GM19455 (cell line): ENCODE results near the gene TRIM50.
"Not testable (repeated sequence)": the region's sequence is repeated elsewhere in the genome, so short reads cannot be mapped to it uniquely, and the experiment has no call there.

Experiments
- ATAC-seq: cut with Tn5 transposase; IDR thresholded peaks from one replicate; pipeline ENCODE4 v1.9.1; 2021; ENCODE audit not compliant: unreplicated experiment

TRIM50 gene

DNA sequence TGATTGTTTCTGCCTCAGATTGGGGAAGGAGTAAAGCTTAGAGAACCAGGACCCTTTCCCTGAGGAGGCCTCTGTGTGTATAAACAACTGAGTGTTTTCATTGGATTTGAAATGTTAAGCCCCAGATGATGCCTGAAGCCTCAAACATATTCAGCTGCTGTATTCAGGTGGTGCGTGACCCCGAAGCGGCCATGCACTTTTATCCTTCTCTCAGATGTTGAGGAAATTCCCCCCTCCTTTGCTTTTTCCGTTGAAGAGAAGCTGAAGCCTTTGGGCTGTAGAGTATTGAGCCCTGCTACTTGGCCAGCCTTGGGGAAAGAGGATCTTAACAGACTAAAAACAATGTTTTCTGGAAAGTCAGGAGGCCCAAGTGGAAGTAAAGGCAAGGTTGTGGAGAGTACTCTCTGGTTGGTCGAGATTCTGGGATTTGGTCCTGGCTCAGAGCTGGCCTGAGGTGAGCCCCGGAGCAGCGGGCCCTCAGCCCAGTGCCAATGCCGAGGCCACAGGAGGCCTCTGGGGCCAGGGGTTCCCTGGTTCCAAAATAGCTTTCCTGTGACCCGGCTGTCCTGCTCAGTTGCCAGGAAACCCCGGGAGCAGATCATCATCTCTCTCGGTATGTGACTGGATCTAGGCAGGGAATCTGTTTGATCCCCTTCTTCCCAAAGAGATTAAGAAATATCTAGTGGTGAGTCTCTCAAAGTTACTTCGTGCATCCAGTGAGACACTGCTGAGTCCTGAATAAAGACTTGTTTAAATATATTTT, 22.6 kb upstream of the TRIM50 start:
- ATAC-seq, result no peak

- no peak for ATAC-seq
These were observed 21.9 kb upstream of the TRIM50 start for GRCh38 chr7:73349763-73350162.

- no peak for ATAC-seq
These were observed 18.1 kb upstream of the TRIM50 start for GRCh38 chr7:73345951-73346350.

DNA sequence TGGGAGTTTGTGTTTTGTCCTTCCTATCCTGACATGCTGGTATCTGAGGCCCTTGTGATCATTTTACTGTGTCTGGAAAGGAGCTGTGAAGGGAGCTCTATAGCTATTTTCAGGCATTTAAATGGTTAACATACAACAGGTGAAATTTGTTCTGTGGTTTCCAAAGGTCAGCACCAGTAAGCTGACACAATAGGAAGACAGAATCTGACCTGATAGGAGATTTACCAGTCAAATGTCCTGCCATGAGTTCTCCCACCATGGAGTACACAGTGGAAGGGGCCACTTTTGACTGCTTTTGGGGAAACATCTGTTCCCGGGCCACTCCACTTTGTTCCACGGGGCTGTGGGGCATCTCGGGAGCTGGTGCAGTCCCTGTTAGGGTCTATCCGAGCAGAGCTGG, 17.7 kb upstream of the TRIM50 start:
- no peak for ATAC-seq

DNA sequence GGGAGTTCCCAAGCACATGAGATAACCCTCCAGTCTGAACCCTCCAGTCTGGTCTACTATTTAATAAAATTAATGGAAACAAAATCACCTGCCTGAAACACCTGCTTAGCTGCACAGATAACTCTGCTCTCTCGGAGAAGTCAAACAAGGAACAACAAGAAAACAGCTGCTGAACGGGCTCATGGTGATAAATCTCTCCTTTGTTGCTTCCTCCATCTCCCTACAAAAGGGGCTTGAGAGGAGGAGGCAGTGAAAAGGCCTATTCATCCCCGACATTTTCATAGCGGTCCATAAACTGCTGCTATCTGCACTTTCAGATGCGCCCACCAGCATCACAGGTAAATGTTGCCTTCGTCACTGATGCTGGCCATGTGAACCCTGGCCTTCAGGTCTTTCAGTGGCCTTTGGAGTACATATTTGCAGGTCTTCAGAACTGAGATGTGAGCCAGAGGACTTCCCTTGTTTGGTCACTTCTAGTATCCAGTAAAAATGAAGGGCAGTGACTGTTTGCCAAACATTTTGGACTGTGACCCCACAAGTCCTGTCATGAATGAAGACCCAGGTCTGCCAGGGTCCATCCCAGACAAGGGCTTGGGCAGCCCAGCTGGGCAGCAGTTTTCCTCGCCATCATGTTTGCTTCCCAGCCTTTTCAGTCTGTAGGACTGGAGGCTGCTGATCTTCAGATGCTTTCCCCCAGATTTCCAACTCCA, 15.9 kb upstream of the TRIM50 start:
- ATAC-seq, result no peak

DNA sequence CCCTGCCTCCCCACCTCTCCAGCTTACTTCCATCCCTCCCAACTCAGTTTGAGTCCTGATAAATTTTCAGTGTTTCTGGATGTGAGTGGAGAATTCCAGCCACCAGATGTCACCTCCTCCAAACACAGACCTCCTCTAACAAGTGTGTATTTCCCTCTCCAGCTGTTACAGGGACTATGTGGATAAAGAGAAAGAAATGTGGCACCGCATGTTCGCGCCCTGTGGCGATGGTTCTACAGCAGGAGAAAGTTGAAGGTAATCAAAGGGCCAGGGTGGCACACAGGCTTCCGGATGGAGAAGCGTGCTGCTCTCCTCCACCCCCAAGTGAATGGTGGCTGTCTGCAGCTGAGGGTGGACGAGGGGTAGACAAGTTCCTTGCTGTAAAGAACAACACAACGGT, 14.8 kb upstream of the TRIM50 start:
- no peak for ATAC-seq

- no peak for ATAC-seq
These were observed 14.0 kb upstream of the TRIM50 start for GRCh38 chr7:73341877-73342276.

DNA sequence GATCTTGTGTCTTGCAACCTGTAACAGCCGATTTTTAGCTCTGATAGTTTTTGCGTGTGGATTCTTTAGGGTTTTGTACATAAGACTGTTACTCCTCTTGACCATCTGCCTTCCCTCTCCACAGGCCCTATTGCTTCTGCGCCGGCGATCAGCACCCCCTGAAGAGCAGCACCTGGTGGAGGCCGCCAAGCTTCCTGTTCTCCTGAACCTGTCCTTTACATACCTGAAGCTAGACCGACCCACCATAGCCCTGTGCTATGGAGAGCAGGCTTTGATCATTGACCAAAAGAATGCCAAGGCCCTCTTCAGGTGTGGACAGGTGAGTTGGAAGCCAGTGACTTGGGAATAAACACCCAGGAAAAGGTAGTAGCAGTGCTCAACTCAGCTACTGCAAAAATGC, 12.6 kb upstream of the TRIM50 start:
- ATAC-seq, result no peak

GRCh38 chr7:73338321-73338720, 10.4 kb upstream of the TRIM50 start:
- no peak for ATAC-seq

- no peak for ATAC-seq
These were observed 4.6 kb upstream of the TRIM50 start for GRCh38 chr7:73332447-73332846.

DNA sequence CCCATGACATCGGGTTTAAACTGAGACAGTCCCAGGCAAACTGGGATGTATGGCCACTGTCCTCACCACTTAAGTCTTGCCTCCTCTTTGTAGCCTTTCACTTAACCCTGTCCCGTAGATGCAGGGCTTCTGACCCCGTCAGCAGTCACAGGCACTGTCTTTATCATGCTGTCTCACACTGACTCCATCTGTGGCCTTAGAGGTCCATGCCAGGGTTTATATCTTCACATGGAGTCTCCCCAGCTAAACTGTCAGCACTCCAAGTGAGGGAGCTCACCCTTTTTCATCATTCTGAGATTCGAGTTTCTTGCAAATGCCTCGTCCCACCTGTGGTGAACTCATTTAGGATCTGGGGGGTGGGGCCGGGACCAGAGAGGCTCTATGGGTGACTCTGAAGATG, 2.9 kb upstream of the TRIM50 start:
- no peak for ATAC-seq

GRCh38 chr7:73329861-73330581, 2.1 kb upstream of the TRIM50 start:
- no peak for ATAC-seq

DNA sequence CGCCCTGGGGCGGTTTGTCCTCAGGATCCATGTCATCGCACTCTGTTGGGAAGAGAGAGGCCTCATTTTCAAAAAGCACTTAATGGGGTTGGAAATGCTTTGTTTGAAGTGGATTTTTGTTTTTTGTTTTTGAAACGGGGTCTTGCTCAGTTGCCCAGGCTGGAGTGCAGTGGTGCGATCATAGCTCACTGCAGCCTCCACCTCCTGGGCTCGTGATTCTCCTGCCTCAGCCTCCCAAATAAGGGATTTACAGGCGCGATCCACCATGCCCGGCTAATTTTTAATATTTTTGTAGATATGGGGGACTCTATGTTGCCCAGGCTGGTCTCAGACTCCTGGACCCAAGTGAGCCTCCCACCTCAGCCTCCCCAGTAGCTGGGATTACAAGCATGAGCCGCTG, 814 bp upstream of the TRIM50 start:
- no peak for ATAC-seq

- not testable (repeated sequence) for ATAC-seq
These were observed 433 bp downstream of the TRIM50 start for GRCh38 chr7:73327449-73327848.

DNA sequence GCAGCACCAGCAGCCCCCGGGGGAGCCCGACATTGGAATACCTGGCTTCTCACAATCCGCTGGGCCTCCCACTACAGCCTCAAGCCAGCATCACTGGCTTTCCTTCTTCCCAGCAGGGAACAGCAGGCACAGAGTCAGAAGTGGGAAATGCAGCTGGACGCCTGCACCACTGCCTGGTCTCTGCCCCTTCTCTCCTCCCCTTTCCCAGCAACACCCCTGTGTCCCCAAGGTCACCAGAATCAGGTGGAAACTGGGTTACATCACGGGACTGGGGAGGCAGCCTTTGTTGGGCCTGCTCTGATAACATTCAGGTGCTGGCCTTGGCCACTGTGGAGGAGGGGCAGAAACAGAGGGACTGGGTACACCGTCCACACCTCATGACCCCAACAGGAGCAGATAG, 2.5 kb downstream of the TRIM50 start:
- ATAC-seq, result not testable (repeated sequence)

GRCh38 chr7:73324081-73324845, 3.6 kb downstream of the TRIM50 start:
- ATAC-seq, result not testable (repeated sequence)

DNA sequence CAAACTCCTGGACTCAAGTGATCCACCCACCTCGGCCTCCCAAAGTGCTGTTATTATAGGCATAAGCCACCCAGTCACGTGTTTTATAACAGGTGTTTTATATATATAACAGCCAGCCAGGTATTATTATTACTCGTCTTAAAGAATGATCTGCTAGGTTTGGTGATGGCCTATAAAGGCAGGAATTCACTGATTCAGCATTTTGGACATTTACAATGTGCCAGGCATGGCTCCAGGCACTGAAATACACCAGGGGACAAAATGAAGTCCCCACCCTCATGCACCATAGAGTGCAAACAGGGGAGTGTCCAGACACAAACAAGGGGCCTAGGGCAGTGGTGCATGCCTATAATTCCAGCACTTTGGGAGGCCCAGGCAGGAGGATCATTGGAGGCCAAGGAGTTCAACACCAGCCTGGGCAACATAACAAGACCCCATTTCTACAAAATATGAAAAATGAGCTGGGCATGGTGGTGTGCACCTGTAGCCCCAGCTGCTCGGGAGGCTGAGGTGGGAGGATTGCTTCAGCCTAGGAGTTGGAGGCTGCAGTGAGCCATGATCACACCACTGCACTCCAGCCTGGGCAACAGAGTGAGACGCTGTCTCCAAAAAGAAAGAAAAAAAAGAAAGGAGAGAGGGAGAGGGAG, 4.3 kb downstream of the TRIM50 start:
- not testable (repeated sequence) for ATAC-seq

DNA sequence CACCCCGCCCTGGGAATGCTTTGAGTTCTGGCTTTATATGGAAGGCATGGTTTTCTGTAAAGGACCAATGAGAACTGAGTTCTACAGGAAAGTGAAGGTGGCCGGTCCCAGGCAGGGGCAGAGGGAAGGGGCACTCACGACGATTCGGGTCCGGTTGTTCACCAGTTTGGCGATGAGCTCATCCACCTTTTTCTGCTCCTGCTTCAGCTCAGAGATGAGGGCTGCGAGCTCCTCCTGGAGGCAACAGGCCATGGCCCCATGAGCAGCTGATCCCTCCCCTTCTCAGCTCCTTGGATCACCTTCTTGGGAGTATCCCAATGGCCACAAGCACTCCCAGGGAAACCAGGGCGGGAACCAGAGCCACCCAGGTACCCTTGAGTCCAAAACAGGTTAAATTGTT, 7.9 kb downstream of the TRIM50 start:
- not testable (repeated sequence) for ATAC-seq

- ATAC-seq, result not testable (repeated sequence)
These were observed 8.3 kb downstream of the TRIM50 start for GRCh38 chr7:73319541-73319940.

DNA sequence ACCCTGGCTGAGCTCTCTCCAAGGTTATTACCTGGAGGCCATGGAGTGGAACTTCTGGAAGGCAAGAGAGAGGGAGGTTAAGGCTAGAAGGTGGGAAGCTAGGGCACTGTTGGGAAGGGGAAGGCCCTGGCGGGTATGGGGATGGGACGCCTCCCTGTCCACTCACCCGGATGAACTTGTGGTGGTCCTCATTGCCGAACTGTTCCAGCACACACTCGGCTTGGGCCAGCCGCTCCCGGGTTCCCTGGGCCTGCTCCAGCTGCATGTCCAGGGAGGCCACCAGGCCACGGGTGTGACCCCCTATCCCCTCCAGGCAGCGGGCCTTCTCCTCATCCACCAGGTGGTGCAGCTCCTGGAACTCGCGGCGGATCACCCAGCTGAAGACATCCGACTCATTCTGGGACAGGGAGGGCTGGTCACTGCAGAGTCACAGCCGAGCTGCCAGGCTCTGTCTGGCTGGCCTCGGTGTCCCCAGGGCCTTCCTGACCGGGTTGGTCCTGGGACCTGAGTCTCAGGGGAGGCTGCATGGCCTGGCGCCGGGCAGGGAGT, 9.2 kb downstream of the TRIM50 start:
- ATAC-seq, result not testable (repeated sequence)
